Endothelial cell of umbilical vein (primary cell): ENCODE measurements around the gene PLOD2. TPM values are rescaled to one million over a fixed set of nuclear protein-coding genes. Genes with fewer than 3 reads are reported as not detected.

Experiments
- BruUV-seq: library from RNA; stranded (reverse); fragments of 400-500 nt; replicated peaks from 2 replicates; lab custom pipeline; 2021; lab: Mats Ljungman, UMichigan
- CTCF ChIA-PET: fragments of 300-600, 350-600 bp; sonication (Branson Sonifier 250); formaldehyde crosslinking; loops from one replicate; lab custom pipeline; 2021; ENCODE audit warnings: antibody characterized with exemption, inconsistent platforms; lab: Charles Lee
- POLR2A ChIA-PET: fragments of 300-600, 350-600 bp; sonication (Branson Sonifier 250); formaldehyde crosslinking; loops from one replicate; lab custom pipeline; 2021; ENCODE audit warnings: antibody characterized with exemption, inconsistent platforms; lab: Charles Lee
- DNase-seq: peaks from one replicate; pipeline ENCODE4 v3.0.0-alpha.2; 2011; ENCODE audit warnings: low read depth, low spot score
- FAIRE-seq: peaks from 2 replicates; lab custom pipeline; 2011; peaks lifted over from hg19 to GRCh38; lab: Jason Lieb, UNC
- H2AFZ ChIP-seq: 2 replicates; pipeline ENCODE4 v1.6.0; 2012; ENCODE audit warnings: low read depth, low read length, control low read depth, inconsistent platforms
- H3K27ac ChIP-seq: 2 replicates; pipeline ENCODE4 v1.5.1; 2011; ENCODE audit warnings: low read depth, mild to moderate bottlenecking, control low read depth, low read length, moderate library complexity; ENCODE audit not compliant: insufficient read depth
- H3K27me3 ChIP-seq, 2 experiments: 2 replicates each; pipeline versions ENCODE4 v1.6.0 to v1.6.1; 2011; ENCODE audit warnings: low read length in 2 of 2, mixed read lengths in 1 of 2; ENCODE audit not compliant: control insufficient read depth in 2 of 2, insufficient read depth in 2 of 2
- H3K36me3 ChIP-seq, 2 experiments: 2 replicates in 1 of 2; 3 replicates in 1 of 2; pipeline ENCODE4 v1.5.1; 2011; ENCODE audit warnings: low read length in 2 of 2, mild to moderate bottlenecking in 1 of 2, moderate library complexity in 1 of 2; ENCODE audit not compliant: control insufficient read depth in 2 of 2, insufficient read depth in 2 of 2; ENCODE audit errors: extremely low read depth in 1 of 2
- H3K4me1 ChIP-seq: 3 replicates; pipeline ENCODE4 v1.5.1; 2011; ENCODE audit warnings: mild to moderate bottlenecking, low read length; ENCODE audit not compliant: control insufficient read depth, insufficient read depth; ENCODE audit errors: extremely low read depth
- H3K4me2 ChIP-seq: 2 replicates; pipeline ENCODE4 v1.6.1; 2011; ENCODE audit warnings: low read length, control low read depth, mixed read lengths; ENCODE audit not compliant: insufficient read depth
- H3K4me3 ChIP-seq, 3 experiments: fragments of 200-600 bp in 1 of 3; sonication (generic), shearing (Covaris generic) in 1 of 3; replicated peaks in 1 of 3; 2 replicates each; pipeline ENCODE4 v1.5.1; 2011 to 2016; ENCODE audit warnings: control low read depth in 3 of 3, low read length in 3 of 3, mild to moderate bottlenecking in 2 of 3, inconsistent platforms in 1 of 3, low read depth in 1 of 3, moderate library complexity in 1 of 3; ENCODE audit not compliant: insufficient read depth in 1 of 3
- H3K79me2 ChIP-seq: 2 replicates; pipeline ENCODE4 v1.6.0; 2012; ENCODE audit warnings: low read length, inconsistent platforms; ENCODE audit not compliant: control insufficient read depth, insufficient read depth
- H3K9ac ChIP-seq: replicated peaks from 2 replicates; pipeline ENCODE3; 2011; ENCODE audit warnings: low read length, control low read depth; ENCODE audit not compliant: insufficient read depth; ENCODE audit errors: extremely low read depth
- H3K9me1 ChIP-seq: replicated peaks from 3 replicates; pipeline ENCODE4 v1.6.0; 2011; ENCODE audit warnings: mild to moderate bottlenecking, low read length; ENCODE audit not compliant: control insufficient read depth, insufficient read depth; ENCODE audit errors: extremely low read depth
- H3K9me3 ChIP-seq: replicated peaks from 2 replicates; pipeline ENCODE4 v1.5.1; 2012; ENCODE audit warnings: low read length, inconsistent platforms; ENCODE audit not compliant: control insufficient read depth, insufficient read depth
- H4K20me1 ChIP-seq: replicated peaks from 2 replicates; pipeline ENCODE3; 2011; ENCODE audit warnings: mild to moderate bottlenecking, low read length; ENCODE audit not compliant: control insufficient read depth, insufficient read depth; ENCODE audit errors: extremely low read depth
- EZH2 ChIP-seq: IDR thresholded peaks from 2 replicates; pipeline ENCODE4 v1.6.1; 2012; ENCODE audit warnings: borderline replicate concordance, low read depth, mild to moderate bottlenecking, moderate library complexity, low read length, inconsistent platforms; ENCODE audit not compliant: severe bottlenecking
- FOS ChIP-seq: IDR thresholded peaks from 2 replicates; pipeline ENCODE4 v1.6.1; 2011; ENCODE audit warnings: mild to moderate bottlenecking, low read length, moderate library complexity, borderline replicate concordance; ENCODE audit not compliant: insufficient read depth
- GATA2 ChIP-seq: IDR thresholded peaks from 2 replicates; pipeline ENCODE4 v1.7.0; 2011; ENCODE audit warnings: low read depth, mild to moderate bottlenecking, moderate library complexity, mixed read lengths, low read length; ENCODE audit not compliant: insufficient read length, insufficient read depth
- JUN ChIP-seq: IDR thresholded peaks from 2 replicates; pipeline ENCODE4 v1.6.1; 2011; ENCODE audit warnings: borderline replicate concordance, low read depth; ENCODE audit not compliant: insufficient read length, insufficient read depth
- MYC ChIP-seq: IDR thresholded peaks from one replicate; pipeline ENCODE4 v1.6.1; 2011; ENCODE audit warnings: mild to moderate bottlenecking, low read depth, low read length
- POLR2A ChIP-seq: IDR thresholded peaks from 2 replicates; pipeline ENCODE4 v1.6.1; 2012; ENCODE audit warnings: low read depth, mild to moderate bottlenecking, control low read depth, low read length
- POLR2AphosphoS5 ChIP-seq: IDR thresholded peaks from 2 replicates; pipeline ENCODE4 v1.6.1; 2012; ENCODE audit warnings: low read depth, mild to moderate bottlenecking, control low read depth, low read length, moderate library complexity; ENCODE audit not compliant: insufficient read depth
- dilution Hi-C: fragments of 300-500 bp; cut with MboI; formaldehyde crosslinking; loops from one replicate; pipeline ENCODE4 v1.15.0; 2019; ENCODE audit warnings: low sequenced_read_pairs; ENCODE audit not compliant: extremely low pct_ligation_motif_present
- intact Hi-C: fragments of 100-400 bp; cut with micrococcal nuclease; formaldehyde crosslinking; loops from one replicate; pipeline ENCODE4 v1.10.0; 2022
- polyA plus RNA-seq, 4 experiments: library from polyadenylated mRNA; depleted of rRNA in 3 of 4; stranded (reverse) in 3 of 4; unstranded in 1 of 4; fragments of >200 nt; gene quantifications; 2 replicates each; pipeline versions ENCODE4 v1.2.1 to v1.2.3, GENCODE V29; 2011 to 2012; ENCODE audit warnings: missing spikeins in 1 of 4
- total RNA-seq: library from RNA; stranded (reverse); gene quantifications from 2 replicates; pipeline ENCODE4 v1.2.3, GENCODE V29; 2021
- TF ChIP-seq, protein P1 (sequence below), 2 donors: IDR thresholded peaks; 1 replicate in 1 of 2; 2 replicates in 1 of 2; pipeline ENCODE4 v1.5.1; 2011; ENCODE audit warnings: low read length in 2 of 2, mild to moderate bottlenecking in 2 of 2, moderate library complexity in 2 of 2, control low read depth in 1 of 2, inconsistent platforms in 1 of 2, low read depth in 1 of 2; ENCODE audit not compliant: insufficient read depth in 1 of 2; ENCODE audit errors: extremely low read depth in 1 of 2
- TF ChIP-seq, protein P2 (sequence below): IDR thresholded peaks from 2 replicates; pipeline ENCODE4 v1.6.1; 2011; ENCODE audit not compliant: insufficient read depth, insufficient read length

Gene PLOD2
- total and polyA plus RNA-seq, 2 donors (not counting 3 experiments of a cell fraction or from before 2014, with no cell fraction given), result 36.1 to 193 TPM

DNA sequence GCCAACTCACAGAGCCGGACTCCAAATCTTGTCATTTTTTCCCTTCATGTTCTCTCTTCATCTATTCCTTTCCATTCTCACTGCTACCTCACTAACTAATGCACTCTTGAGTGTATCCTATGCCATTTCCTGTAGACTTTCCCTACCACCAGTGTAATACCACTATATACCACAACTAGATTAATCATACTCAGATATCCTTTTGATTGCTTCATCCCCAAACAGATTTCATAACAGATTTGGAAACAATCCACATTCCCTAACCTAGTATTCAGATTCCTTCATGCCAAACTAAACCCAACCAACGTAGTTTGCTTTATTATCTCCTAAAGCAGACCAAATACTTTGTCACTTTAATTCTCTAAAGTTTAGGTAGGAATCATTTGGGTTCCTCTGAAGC lies 2.6 kb upstream of the PLOD2 start:
- no peaks in the 10 kb centered on the region for H3K36me3 ChIP-seq
- peaks cover 61% of the 10 kb centered on the region for H3K4me1 ChIP-seq
- H3K27me3 ChIP-seq, result no peaks in the 10 kb centered on the region
- FAIRE-seq (peak; percentile 8), DNase-seq (peak; percentile 75)
- no peaks in the 10 kb centered on the region for H4K20me1 ChIP-seq
- BruUV-seq, result no TSS peak
- no peak for TF ChIP-seq EZH2
- peak; percentile 79 for TF ChIP-seq GATA2
- TF ChIP-seq POLR2AphosphoS5, result no peak
- TF ChIP-seq, protein P1, sequence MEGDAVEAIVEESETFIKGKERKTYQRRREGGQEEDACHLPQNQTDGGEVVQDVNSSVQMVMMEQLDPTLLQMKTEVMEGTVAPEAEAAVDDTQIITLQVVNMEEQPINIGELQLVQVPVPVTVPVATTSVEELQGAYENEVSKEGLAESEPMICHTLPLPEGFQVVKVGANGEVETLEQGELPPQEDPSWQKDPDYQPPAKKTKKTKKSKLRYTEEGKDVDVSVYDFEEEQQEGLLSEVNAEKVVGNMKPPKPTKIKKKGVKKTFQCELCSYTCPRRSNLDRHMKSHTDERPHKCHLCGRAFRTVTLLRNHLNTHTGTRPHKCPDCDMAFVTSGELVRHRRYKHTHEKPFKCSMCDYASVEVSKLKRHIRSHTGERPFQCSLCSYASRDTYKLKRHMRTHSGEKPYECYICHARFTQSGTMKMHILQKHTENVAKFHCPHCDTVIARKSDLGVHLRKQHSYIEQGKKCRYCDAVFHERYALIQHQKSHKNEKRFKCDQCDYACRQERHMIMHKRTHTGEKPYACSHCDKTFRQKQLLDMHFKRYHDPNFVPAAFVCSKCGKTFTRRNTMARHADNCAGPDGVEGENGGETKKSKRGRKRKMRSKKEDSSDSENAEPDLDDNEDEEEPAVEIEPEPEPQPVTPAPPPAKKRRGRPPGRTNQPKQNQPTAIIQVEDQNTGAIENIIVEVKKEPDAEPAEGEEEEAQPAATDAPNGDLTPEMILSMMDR (IDR thresholded peaks at IDR 0.05; ENCODE audit: extremely low read depth in 1 of 2, insufficient read depth in 1 of 2, low read depth in 1 of 2, low read length in 2 of 2), result peak in 1 of 2 donors; percentile 12
- TF ChIP-seq POLR2A, result no peak
- TF ChIP-seq, protein P2, sequence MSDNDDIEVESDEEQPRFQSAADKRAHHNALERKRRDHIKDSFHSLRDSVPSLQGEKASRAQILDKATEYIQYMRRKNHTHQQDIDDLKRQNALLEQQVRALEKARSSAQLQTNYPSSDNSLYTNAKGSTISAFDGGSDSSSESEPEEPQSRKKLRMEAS, result no peak
- peak; percentile 45 for TF ChIP-seq FOS
- TF ChIP-seq JUN, result no peak
- TF ChIP-seq MYC, result no peak
- peak overlapping the region; percentile 46 for H3K4me2 ChIP-seq
- no peaks in the 10 kb centered on the region for H3K9me3 ChIP-seq
- no peak overlapping the region for H3K4me3 ChIP-seq
- H2AFZ ChIP-seq, result no peak overlapping the region
- peak overlapping the region; percentile 29 for H3K9ac ChIP-seq
- ChIA-PET CTCF (interaction anchor here (0.9 to 8.3 kb wide), 3 partner anchors 25 to 163 kb away, joined by 3 to 115 read pairs (median 3); no protein-coding TSS in a partner anchor), POLR2A (no interaction called here)
- H3K9me1 ChIP-seq, result no peaks in the 10 kb centered on the region
- intact Hi-C loops (no loop called here), dilution Hi-C loops (no loop called here)
- H3K79me2 ChIP-seq, result peaks cover 49% of the 10 kb centered on the region
- peak overlapping the region; percentile 71 for H3K27ac ChIP-seq
